Astrocyte of the cerebellum (primary cell): ENCODE data around the gene SHC1.

Experiments used
- DNase-seq: peaks from one replicate; pipeline ENCODE4 v3.0.0-alpha.2; 2011; ENCODE audit warnings: low read depth
- H3K4me3 ChIP-seq: 2 replicates; pipeline ENCODE4 v1.5.1; 2011; ENCODE audit warnings: mild to moderate bottlenecking, low read depth, low read length, moderate library complexity
- CTCF ChIP-seq: IDR thresholded peaks from 2 replicates; pipeline ENCODE4 v1.5.1; 2012; ENCODE audit warnings: low read length, low read depth, moderate library complexity, mild to moderate bottlenecking; ENCODE audit errors: missing control alignments
- in situ Hi-C: cut with HindIII; loops from 2 replicates; pipeline ENCODE4 v1.10.0; 2017; ENCODE audit warnings: low sequenced_read_pairs

SHC1 gene

GRCh38 chr1:154968731-154969130 is 1.8 kb downstream of the SHC1 start:
- H3K4me3 ChIP-seq = peak overlapping the region; percentile 81
- in situ Hi-C loops = no loop called here

DNA sequence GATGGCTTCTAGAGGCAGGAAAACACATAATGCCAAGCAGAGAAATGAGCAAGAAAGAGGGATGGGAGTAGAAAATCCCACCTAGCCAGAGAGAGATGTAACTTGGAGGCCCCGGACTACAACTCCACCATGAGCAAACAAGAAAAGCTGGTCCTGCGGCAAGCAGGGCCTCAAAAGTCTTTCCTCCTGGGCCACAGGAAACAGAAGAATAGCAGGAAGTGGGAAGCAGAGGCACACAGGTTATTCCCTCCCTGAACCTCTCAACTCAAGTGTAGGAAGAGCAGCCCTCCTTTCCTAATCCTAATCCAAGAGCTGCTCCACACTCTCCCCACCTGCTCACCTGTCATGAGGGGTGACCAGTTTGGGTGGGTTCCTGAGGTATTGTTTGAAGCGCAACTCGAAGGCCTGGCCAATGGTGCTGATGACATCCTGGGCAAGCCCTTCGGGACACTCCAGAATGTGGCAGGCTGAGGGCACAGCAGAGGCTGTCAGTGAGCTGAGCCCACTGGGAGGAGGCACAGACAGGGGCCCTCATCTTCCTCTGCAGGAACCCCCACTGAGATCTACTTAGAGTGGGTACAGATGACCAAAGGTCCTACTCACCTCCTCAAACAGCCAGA is 3.1 kb downstream of the SHC1 start:
- peak overlapping the region; percentile 81 for H3K4me3 ChIP-seq
- DNase-seq = no peak
- no peak for TF ChIP-seq CTCF
- in situ Hi-C loops = no loop called here

More at GRCh38 chr1:154968731-154969130, 1.8 kb downstream of the SHC1 start:
- no peak for DNase-seq
- TF ChIP-seq CTCF = no peak

DNA sequence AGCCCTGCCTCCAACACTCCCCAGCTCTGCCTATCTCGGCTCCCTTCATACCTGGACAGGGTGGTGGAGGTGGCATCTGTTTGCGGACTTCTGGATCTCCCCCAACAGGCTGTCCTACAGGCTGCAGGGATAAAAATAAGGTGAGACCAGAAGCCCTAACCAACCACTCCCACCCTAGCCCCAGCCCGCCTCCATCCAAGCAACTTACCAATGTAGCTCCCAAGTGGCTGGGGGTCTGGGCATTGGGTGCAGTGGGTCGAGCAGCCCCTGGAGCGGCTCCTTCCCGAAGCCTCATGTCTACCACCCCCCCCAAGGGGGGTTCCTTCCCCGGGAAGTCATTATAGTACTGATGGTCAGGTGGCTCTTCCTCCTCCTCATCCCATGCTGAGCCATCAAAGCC is 4.4 kb downstream of the SHC1 start:
- no peak for TF ChIP-seq CTCF
- H3K4me3 ChIP-seq = no peak overlapping the region
- in situ Hi-C loops = no loop called here
- DNase-seq = no peak

DNA sequence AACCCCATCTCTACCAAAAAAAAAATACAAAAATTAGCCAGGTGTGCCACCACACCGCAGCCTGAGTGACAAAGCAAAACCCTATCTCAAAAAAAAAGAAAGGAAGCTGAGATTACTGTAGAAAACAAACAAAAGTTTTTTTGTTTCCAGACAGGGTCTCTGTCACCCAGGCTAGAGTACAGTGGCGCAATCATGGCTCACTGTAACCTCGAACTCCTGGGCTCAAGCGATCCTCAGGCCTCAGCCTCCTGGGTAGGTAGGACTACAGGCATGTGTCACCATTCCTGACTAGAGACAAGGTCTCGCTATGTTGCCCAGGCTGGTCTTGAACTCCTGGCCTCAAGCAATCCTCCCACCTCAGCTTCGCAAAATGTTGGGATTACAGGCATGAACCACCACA is 6.2 kb downstream of the SHC1 start:
- TF ChIP-seq CTCF = no peak
- no peak overlapping the region for H3K4me3 ChIP-seq
- no peak for DNase-seq
- in situ Hi-C loops = no loop called here

DNA sequence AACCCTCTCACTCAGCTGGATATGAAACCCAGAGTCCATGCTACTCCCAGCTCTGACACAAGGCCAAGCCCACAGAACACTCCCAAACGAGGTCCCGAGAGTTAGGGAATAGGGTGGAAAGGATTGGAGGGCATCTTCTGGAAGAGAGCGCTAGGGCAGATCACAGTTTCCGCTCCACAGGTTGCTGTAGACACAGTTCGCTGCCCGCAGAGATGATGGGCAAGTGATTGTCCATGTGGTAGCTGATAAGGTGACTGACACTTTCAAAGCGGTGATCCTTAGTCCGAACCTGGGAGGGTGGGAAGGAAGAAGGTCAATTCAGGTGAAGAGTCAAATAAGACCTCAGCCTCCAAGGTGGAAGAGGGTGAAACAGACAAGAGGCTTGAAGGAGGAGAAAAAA is 6.9 kb downstream of the SHC1 start:
- DNase-seq = no peak
- in situ Hi-C loops = no loop called here
- no peak for TF ChIP-seq CTCF
- no peak overlapping the region for H3K4me3 ChIP-seq

DNA sequence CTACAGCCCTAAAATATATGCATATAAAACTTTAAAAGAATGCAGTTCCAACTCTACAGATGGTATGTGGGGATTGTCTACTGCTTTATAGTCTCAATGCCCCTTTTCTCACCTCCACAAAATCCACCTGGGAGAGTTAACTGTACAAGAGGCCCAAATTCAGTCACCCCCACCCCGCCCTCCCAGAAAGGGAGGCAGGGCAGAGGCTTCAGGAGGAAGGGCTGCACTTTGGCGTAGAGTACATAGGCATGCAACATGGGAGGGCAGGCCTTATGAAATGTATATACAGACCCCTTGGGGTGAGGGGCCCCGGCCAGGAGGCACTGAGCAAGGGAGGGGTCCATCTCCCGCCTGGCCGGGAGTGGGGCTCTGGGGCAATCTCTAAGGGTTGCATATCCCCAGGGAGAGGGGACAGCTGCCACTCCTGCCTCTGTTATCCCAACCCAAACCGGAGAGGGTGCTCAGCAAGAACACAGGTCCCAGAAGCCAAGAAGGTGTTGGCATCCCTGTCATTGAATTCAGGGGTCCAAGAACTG is 7.7 kb downstream of the SHC1 start:
- H3K4me3 ChIP-seq = peak overlapping the region; percentile 72
- in situ Hi-C loops = no loop called here
- no peak for TF ChIP-seq CTCF
- no peak for DNase-seq
